Upper lobe of right lung (tissue), 1 donor: ENCODE results near the gene LENG8. TPM values are rescaled to one million over a fixed set of nuclear protein-coding genes. Genes with fewer than 3 reads are reported as not detected.
A peak's percentile ranks its signal among the peaks of the same experiment; 100 is the strongest.

Source experiments
- ATAC-seq: fragments of 200-7000 bp; cut with Tn5 transposase; one replicate; pipeline ENCODE4 v1.9.1; 2020; ENCODE audit warnings: mild to moderate bottlenecking, moderate library complexity
- DNase-seq: peaks from one replicate; pipeline ENCODE4 v3.0.0-alpha.2; 2020
- H3K27ac ChIP-seq: fragments of 200-600 bp; one replicate; pipeline ENCODE4 v1.8.0; 2022
- H3K27me3 ChIP-seq: fragments of 200-600 bp; one replicate; pipeline ENCODE4 v1.8.0; 2022; ENCODE audit warnings: mild to moderate bottlenecking
- H3K36me3 ChIP-seq: fragments of 200-600 bp; one replicate; pipeline ENCODE4 v1.8.0; 2022
- H3K4me1 ChIP-seq: fragments of 200-600 bp; one replicate; pipeline ENCODE4 v1.8.0; 2022
- H3K4me3 ChIP-seq: fragments of 200-600 bp; one replicate; pipeline ENCODE4 v1.8.0; 2022; ENCODE audit warnings: mild to moderate bottlenecking
- H3K9me3 ChIP-seq: fragments of 200-600 bp; one replicate; pipeline ENCODE4 v1.8.0; 2022
- intact Hi-C: fragments of 100-400 bp; cut with DNase I; formaldehyde crosslinking; loops from one replicate; pipeline ENCODE4 v1.11.0; 2022
- total RNA-seq: library from RNA; stranded (reverse); fragmentation: NEBNext Ultra II Directional; extraction: Animal tissue kit (Norgen Biotek cat#: 25700); gene quantifications from one replicate; pipeline ENCODE4 v1.2.1, GENCODE V29; 2021
- TF ChIP-seq, protein P1 (sequence below): fragments of 200-600 bp; IDR thresholded peaks from one replicate; pipeline ENCODE4 v1.8.0; 2022; ENCODE audit warnings: antibody characterized with exemption
- donor health status: DM: no; HTN: yes; CAD: no; lungs with severe emphysema.

The LENG8 gene
- total RNA-seq, 1 donor from 2014 or later: 191 TPM

DNA sequence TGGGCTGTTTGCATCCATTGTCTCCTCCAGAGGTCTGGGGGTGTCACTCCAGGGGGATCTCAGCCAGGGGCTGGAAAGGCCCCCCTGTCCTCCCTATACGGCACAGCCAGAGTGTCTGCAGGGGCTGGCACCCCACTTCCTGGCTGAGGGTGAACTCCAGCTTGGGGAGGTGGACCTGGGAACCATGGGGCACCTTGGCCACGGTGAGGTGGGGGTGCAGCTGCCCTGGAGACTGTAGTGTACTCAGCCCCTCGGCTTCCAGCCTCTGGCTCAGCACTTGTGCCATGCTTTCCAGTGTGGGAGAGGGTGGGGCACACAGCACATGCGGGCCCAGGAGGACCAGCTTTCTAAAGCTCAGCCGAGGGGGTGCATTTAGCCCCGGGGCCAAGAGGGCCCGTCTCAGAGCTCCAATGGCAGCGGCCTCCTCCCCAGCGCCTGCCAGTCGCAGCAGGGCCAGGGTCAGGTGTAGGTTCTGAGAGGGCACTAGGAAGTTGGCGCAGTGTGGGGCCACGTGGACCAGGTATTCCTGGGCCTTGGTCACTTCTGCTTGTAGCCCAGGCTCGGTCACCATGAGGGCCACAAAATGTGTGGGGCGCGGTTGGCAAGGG is 13.2 kb downstream of the LENG8 start:
- no peaks in the 10 kb centered on the region for H3K9me3 ChIP-seq
- H3K27me3 ChIP-seq: no peaks in the 10 kb centered on the region
- peak overlapping the region; percentile 98 for H3K27ac ChIP-seq
- H3K4me1 ChIP-seq: peaks cover 18% of the 10 kb centered on the region
- peaks cover 48% of the 10 kb centered on the region for H3K36me3 ChIP-seq
- peak overlapping the region; percentile 71 for H3K4me3 ChIP-seq
- ATAC-seq (no peak), DNase-seq (no peak)
- intact Hi-C loops: no loop called here
- TF ChIP-seq, protein P1, sequence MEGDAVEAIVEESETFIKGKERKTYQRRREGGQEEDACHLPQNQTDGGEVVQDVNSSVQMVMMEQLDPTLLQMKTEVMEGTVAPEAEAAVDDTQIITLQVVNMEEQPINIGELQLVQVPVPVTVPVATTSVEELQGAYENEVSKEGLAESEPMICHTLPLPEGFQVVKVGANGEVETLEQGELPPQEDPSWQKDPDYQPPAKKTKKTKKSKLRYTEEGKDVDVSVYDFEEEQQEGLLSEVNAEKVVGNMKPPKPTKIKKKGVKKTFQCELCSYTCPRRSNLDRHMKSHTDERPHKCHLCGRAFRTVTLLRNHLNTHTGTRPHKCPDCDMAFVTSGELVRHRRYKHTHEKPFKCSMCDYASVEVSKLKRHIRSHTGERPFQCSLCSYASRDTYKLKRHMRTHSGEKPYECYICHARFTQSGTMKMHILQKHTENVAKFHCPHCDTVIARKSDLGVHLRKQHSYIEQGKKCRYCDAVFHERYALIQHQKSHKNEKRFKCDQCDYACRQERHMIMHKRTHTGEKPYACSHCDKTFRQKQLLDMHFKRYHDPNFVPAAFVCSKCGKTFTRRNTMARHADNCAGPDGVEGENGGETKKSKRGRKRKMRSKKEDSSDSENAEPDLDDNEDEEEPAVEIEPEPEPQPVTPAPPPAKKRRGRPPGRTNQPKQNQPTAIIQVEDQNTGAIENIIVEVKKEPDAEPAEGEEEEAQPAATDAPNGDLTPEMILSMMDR: no peak

DNA sequence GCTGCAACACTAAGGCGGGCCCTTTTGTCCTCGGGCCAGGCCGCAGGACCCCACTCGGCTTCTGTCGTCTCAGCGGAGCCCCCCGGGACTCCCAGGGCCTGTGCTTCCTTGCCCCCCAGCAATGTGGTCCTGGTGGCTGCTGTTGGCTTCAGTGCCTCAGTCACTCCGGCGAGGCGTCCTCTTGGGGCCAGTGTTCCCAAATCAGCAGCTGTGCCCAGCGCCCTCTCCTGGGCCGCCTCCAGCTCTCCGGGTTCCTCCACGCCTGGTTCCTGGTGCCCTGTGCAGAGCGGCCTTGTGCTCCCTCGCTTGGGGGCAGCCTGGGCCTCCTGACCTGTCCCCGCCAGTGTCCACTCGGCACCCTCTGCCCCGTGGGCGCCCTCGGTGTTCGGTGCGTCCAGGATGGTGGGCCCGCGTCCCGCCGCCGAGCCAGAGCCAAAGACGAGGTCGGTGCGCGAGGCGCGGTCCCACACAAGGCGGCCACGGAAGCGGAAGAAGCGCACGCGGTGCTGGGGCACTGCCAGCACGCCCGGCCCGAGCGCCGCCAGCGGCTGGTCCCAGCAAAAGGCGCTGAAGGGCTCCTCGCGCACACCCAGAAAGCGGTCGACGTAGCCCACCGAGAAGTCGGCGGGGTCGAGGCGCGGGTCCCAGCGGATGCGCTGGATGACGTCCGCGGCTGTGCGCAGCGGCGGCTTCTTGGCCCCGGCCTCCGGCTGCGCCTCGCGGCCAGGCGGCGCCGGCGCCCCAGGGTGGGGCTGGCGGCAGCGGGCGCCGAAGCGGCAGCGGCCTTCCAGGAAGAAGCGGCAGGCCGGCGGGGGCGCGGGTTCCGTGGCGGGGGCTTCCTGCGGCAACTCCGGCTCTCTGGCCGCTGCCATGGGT is 13.9 kb downstream of the LENG8 start:
- DNase-seq: peak; percentile 89
- intact Hi-C loops: no loop called here
- peak; percentile 40 for ATAC-seq
- H3K4me3 ChIP-seq: peak overlapping the region; percentile 71
- H3K27ac ChIP-seq: peak overlapping the region; percentile 98
- H3K9me3 ChIP-seq: no peaks in the 10 kb centered on the region
- H3K4me1 ChIP-seq: peaks cover 18% of the 10 kb centered on the region
- peaks cover 41% of the 10 kb centered on the region for H3K36me3 ChIP-seq
- TF ChIP-seq, protein P1: peak; percentile 31
- H3K27me3 ChIP-seq: no peaks in the 10 kb centered on the region

- intact Hi-C loops: no loop called here
- Histone ChIP-seq H3K27ac (peak within 1 kb of the TSS; percentile 98), H3K36me3 (peaks cover 34% of the 10 kb centered on the region), H3K4me3 (peak within 1 kb of the TSS; percentile 71), H3K9me3 (no peaks in the 10 kb centered on the region), H3K27me3 (peaks cover under 1% of the 10 kb centered on the region), H3K4me1 (peaks cover 18% of the 10 kb centered on the region)
- peak; percentile 99 for DNase-seq
- TF ChIP-seq, protein P1: no peak
- ATAC-seq: peak; percentile 80
Measured at GRCh38 chr19:54463531-54464043, 14.6 kb downstream of the LENG8 start, which contains the start of gene LENG9. Gene LENG9, minus strand, starts transcription at chr19:54463778. Its CDS starts 252 bp downstream, at chr19:54463526.

GRCh38 chr19:54464044-54464629 is 15.1 kb downstream of the LENG8 start:
- Histone ChIP-seq H3K27me3 (peaks cover 6% of the 10 kb centered on the region), H3K27ac (peak overlapping the region; percentile 98), H3K36me3 (peaks cover 29% of the 10 kb centered on the region), H3K4me1 (peaks cover 21% of the 10 kb centered on the region), H3K9me3 (no peaks in the 10 kb centered on the region), H3K4me3 (peak overlapping the region; percentile 71)
- TF ChIP-seq, protein P1: no peak
- intact Hi-C loops: no loop called here
- ATAC-seq (peak; percentile 73), DNase-seq (peak; percentile 96)

GRCh38 chr19:54464630-54465425 is 15.8 kb downstream of the LENG8 start:
- ATAC-seq (peak; percentile 74), DNase-seq (peak; percentile 97)
- peaks cover 23% of the 10 kb centered on the region for H3K36me3 ChIP-seq
- peak overlapping the region; percentile 98 for H3K27ac ChIP-seq
- no peaks in the 10 kb centered on the region for H3K9me3 ChIP-seq
- H3K4me1 ChIP-seq: peaks cover 28% of the 10 kb centered on the region
- peaks cover 11% of the 10 kb centered on the region for H3K27me3 ChIP-seq
- intact Hi-C loops: no loop called here
- TF ChIP-seq, protein P1: no peak
- peak overlapping the region; percentile 71 for H3K4me3 ChIP-seq
